Loucy (cell line): Measurements from ENCODE around the gene UTP14A.

ENCODE experiments used
- H2AFZ ChIP-seq: fragments of 200-600 bp; sonication (generic); 2 replicates; pipeline ENCODE4 v1.6.0; 2016; ENCODE audit warnings: antibody characterized with exemption, mild to moderate bottlenecking, low read length, moderate library complexity
- H3F3A ChIP-seq: fragments of 200-600 bp; 2 replicates; pipeline ENCODE4 v1.6.0; 2016; ENCODE audit warnings: antibody characterized with exemption, low read depth, mild to moderate bottlenecking
- H3K27me3 ChIP-seq: fragments of 200-600 bp; sonication (generic); 2 replicates; pipeline ENCODE4 v1.6.1; 2014; ENCODE audit warnings: low read length, mild to moderate bottlenecking; ENCODE audit not compliant: insufficient read depth, poor library complexity, severe bottlenecking
- H3K36me3 ChIP-seq: fragments of 200-600 bp; sonication (generic); 2 replicates; pipeline ENCODE4 v1.6.1; 2016; ENCODE audit warnings: low read length; ENCODE audit not compliant: insufficient read depth
- H3K4me1 ChIP-seq: fragments of 200-600 bp; sonication (generic); 2 replicates; pipeline ENCODE4 v1.5.1; 2014; ENCODE audit warnings: low read length, mild to moderate bottlenecking; ENCODE audit not compliant: insufficient read depth, poor library complexity, severe bottlenecking
- H3K4me2 ChIP-seq: fragments of 200-600 bp; sonication (generic); 2 replicates; pipeline ENCODE4 v1.6.0; 2014; ENCODE audit warnings: antibody characterized with exemption, low read length, low read depth, mild to moderate bottlenecking; ENCODE audit not compliant: poor library complexity, severe bottlenecking
- H3K4me3 ChIP-seq: fragments of 200-600 bp; sonication (generic); 2 replicates; pipeline ENCODE4 v1.5.1; 2014; ENCODE audit warnings: low read length, mild to moderate bottlenecking, mixed read lengths; ENCODE audit not compliant: poor library complexity, severe bottlenecking
- H3K79me2 ChIP-seq: fragments of 200-600 bp; sonication (generic); 2 replicates; pipeline ENCODE4 v1.6.1; 2014; ENCODE audit warnings: low read length; ENCODE audit not compliant: insufficient read depth
- H3K9ac ChIP-seq: fragments of 200-600 bp; sonication (generic); 2 replicates; pipeline ENCODE4 v1.6.0; 2014; ENCODE audit warnings: mild to moderate bottlenecking, low read depth, low read length, moderate library complexity; ENCODE audit not compliant: poor library complexity, severe bottlenecking
- H3K9me2 ChIP-seq: fragments of 200-600 bp; sonication (generic); replicated peaks from 2 replicates; pipeline ENCODE4 v1.6.1; 2016; ENCODE audit warnings: low read depth, low read length, mixed read lengths
- H3K9me3 ChIP-seq: fragments of 200-600 bp; sonication (generic); 2 replicates; pipeline ENCODE4 v1.6.1; 2014; ENCODE audit warnings: mild to moderate bottlenecking, antibody characterized with exemption, low read length, low read depth; ENCODE audit not compliant: insufficient read depth
- H4K20me1 ChIP-seq: fragments of 200-600 bp; sonication (generic); 2 replicates; pipeline ENCODE4 v1.6.0; 2014; ENCODE audit warnings: antibody characterized with exemption, low read length, mild to moderate bottlenecking; ENCODE audit not compliant: insufficient read depth, poor library complexity, severe bottlenecking
- CTCF ChIP-seq: fragments of 200-600 bp; sonication (generic); conservative IDR thresholded peaks from 2 replicates; pipeline ENCODE4 v1.5.1; 2014; ENCODE audit warnings: mild to moderate bottlenecking, antibody characterized with exemption, low read length
- EZH2phosphoT487 ChIP-seq: fragments of 200-600 bp; IDR thresholded peaks from 2 replicates; pipeline ENCODE4 v1.6.1; 2018; ENCODE audit warnings: antibody characterized with exemption, mild to moderate bottlenecking, moderate library complexity, borderline replicate concordance

Gene UTP14A

GRCh38 chrX:129959493-129959832 lies 53.5 kb downstream of the UTP14A start:
- Histone ChIP-seq H3K4me3 (no peak overlapping the region), H3K4me2 (peak overlapping the region; percentile 68), H3F3A (no peaks in the 10 kb centered on the region), H3K79me2 (peaks cover 13% of the 10 kb centered on the region; the same call in 1 of the 2 replicates), H3K27me3 (no peaks in the 10 kb centered on the region), H3K9me2 (no peaks in the 10 kb centered on the region), H3K9me3 (no peaks in the 10 kb centered on the region), H4K20me1 (no peaks in the 10 kb centered on the region), H2AFZ (no peak overlapping the region), H3K4me1 (peaks cover 54% of the 10 kb centered on the region), H3K36me3 (no peaks in the 10 kb centered on the region), H3K9ac (peak overlapping the region; percentile 96)
- no peak for TF ChIP-seq EZH2phosphoT487
- no peak for TF ChIP-seq CTCF

GRCh38 chrX:129961180-129962083 lies 55.5 kb downstream of the UTP14A start:
- TF ChIP-seq CTCF = no peak
- H3F3A ChIP-seq = no peaks in the 10 kb centered on the region
- no peaks in the 10 kb centered on the region for H3K9me3 ChIP-seq
- peak overlapping the region; percentile 96 for H3K9ac ChIP-seq
- H3K9me2 ChIP-seq = no peaks in the 10 kb centered on the region
- no peaks in the 10 kb centered on the region for H4K20me1 ChIP-seq
- no peaks in the 10 kb centered on the region for H3K27me3 ChIP-seq
- 0 out of 2 replicates have a peak overlapping the region, but pooled peaks have one; percentile 5 for H2AFZ ChIP-seq
- H3K4me3 ChIP-seq = peak overlapping the region; percentile 75
- peak overlapping the region; percentile 95 for H3K4me2 ChIP-seq
- H3K4me1 ChIP-seq = peaks cover 37% of the 10 kb centered on the region
- no peaks in the 10 kb centered on the region for H3K36me3 ChIP-seq
- H3K79me2 ChIP-seq = peaks cover 13% of the 10 kb centered on the region; the same call in 1 of the 2 replicates

GRCh38 chrX:129963729-129964128 lies 57.8 kb downstream of the UTP14A start:
- no peak overlapping the region for H3K4me3 ChIP-seq

More at GRCh38 chrX:129963729-129964128, 57.8 kb downstream of the UTP14A start:
- Histone ChIP-seq H3K4me1 (peaks cover 20% of the 10 kb centered on the region), H2AFZ (no peak overlapping the region), H3K27me3 (no peaks in the 10 kb centered on the region), H3K9me2 (no peaks in the 10 kb centered on the region), H3K4me2 (no peak overlapping the region), H4K20me1 (no peaks in the 10 kb centered on the region), H3F3A (no peaks in the 10 kb centered on the region), H3K79me2 (peaks cover 9% of the 10 kb centered on the region; the same call in 1 of the 2 replicates), H3K9me3 (no peaks in the 10 kb centered on the region), H3K9ac (no peak overlapping the region), H3K36me3 (no peaks in the 10 kb centered on the region)
- TF ChIP-seq EZH2phosphoT487 (no peak), CTCF (no peak)
